Colonic mucosa (tissue), 4 donors: ENCODE results near the gene NKAIN1. TPM values are rescaled to one million over a fixed set of nuclear protein-coding genes. Genes with fewer than 3 reads are reported as not detected.

Source experiments
- DNase-seq: peaks from one replicate; pipeline ENCODE4 v3.0.0-alpha.2; 2020
- H3K27ac ChIP-seq: fragments of 200-600 bp; one replicate; pipeline ENCODE4 v1.8.0; 2021
- H3K27me3 ChIP-seq: fragments of 200-600 bp; one replicate; pipeline ENCODE4 v1.8.0; 2021
- H3K36me3 ChIP-seq: fragments of 200-600 bp; one replicate; pipeline ENCODE4 v1.8.0; 2021
- H3K4me1 ChIP-seq: fragments of 200-600 bp; one replicate; pipeline ENCODE4 v1.8.0; 2021; ENCODE audit warnings: mild to moderate bottlenecking
- H3K4me3 ChIP-seq: fragments of 200-600 bp; one replicate; pipeline ENCODE4 v1.8.0; 2021
- H3K9ac ChIP-seq, 2 donors: one replicate each; pipeline ENCODE4 v1.7.0; 2013; ENCODE audit warnings: control low read depth in 2 of 2, low read depth in 2 of 2, low read length in 2 of 2
- H3K9me3 ChIP-seq: fragments of 200-600 bp; one replicate; pipeline ENCODE4 v1.8.0; 2021
- intact Hi-C: fragments of 100-400 bp; cut with DNase I; formaldehyde crosslinking; loops from one replicate; pipeline ENCODE4 v1.14.1; 2022
- total RNA-seq, 2 donors: library from RNA; stranded (reverse); fragmentation: NEBNext Ultra II Directional in 1 of 2; extraction: Animal tissue kit (Norgen Biotek cat#: 25700) in 1 of 2; gene quantifications; one replicate each; pipeline ENCODE4 v1.2.1, GENCODE V29; 2021
- TF ChIP-seq, protein P1 (sequence below): fragments of 200-600 bp; IDR thresholded peaks from one replicate; pipeline ENCODE4 v1.8.0; 2022; ENCODE audit warnings: antibody characterized with exemption, mild to moderate bottlenecking
- donor health status: healthy.
- donor health status: DM: no; HTN: no; CAD: no.
- donor health status: DM: no; HTN: no; CAD: no.

The NKAIN1 gene
- total RNA-seq, 2 donors from 2014 or later: 0.20 TPM; not detected in 1

DNA sequence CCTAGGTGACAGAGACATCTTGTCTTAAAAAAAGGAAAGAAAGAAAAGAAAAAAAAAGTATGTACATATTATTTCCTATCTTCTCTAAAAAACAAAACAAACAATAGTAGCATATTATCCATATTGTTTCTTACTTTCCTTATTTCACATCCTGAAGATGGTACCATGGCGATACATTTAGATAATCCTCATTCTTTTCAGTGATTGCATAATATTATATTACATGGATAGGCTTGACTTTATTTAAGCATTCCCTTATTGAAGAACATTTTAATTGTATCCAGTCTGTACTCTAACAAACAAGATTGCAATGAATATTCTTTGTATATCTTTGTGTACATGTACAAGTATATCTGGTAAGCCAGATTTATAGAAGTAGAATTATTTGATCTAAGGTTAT is 91.3 kb downstream of the NKAIN1 start:
- Histone ChIP-seq H3K9me3 (no peaks in the 10 kb centered on the region), H3K27me3 (no peaks in the 10 kb centered on the region), H3K27ac (no peak overlapping the region), H3K36me3 (no peaks in the 10 kb centered on the region), H3K9ac (no peak overlapping the region), H3K4me1 (no peaks in the 10 kb centered on the region), H3K4me3 (no peak overlapping the region)
- intact Hi-C loops: no loop called here
- no peak for DNase-seq
- TF ChIP-seq, protein P1, sequence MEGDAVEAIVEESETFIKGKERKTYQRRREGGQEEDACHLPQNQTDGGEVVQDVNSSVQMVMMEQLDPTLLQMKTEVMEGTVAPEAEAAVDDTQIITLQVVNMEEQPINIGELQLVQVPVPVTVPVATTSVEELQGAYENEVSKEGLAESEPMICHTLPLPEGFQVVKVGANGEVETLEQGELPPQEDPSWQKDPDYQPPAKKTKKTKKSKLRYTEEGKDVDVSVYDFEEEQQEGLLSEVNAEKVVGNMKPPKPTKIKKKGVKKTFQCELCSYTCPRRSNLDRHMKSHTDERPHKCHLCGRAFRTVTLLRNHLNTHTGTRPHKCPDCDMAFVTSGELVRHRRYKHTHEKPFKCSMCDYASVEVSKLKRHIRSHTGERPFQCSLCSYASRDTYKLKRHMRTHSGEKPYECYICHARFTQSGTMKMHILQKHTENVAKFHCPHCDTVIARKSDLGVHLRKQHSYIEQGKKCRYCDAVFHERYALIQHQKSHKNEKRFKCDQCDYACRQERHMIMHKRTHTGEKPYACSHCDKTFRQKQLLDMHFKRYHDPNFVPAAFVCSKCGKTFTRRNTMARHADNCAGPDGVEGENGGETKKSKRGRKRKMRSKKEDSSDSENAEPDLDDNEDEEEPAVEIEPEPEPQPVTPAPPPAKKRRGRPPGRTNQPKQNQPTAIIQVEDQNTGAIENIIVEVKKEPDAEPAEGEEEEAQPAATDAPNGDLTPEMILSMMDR: no peak

DNA sequence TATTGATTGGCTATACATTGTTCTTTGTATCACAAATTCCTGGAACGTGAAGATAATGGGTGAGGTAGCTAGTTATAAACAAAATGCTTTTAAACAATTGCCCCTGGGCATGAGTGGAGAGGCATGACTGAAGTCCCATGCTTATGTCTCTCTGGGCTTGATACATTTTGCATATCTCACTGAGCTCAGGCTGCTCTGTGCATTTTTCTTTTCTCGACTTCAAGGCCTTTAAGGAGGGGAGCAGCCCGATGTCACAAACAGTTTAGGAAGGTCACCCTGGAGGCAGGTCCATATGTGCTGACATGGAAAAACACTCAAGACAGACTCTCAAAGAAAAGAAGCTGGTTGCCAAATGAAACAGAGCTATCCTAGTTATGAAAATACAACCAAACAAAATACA is 94.0 kb downstream of the NKAIN1 start:
- no peaks in the 10 kb centered on the region for H3K36me3 ChIP-seq
- intact Hi-C loops: no loop called here
- TF ChIP-seq, protein P1: no peak
- no peak overlapping the region for H3K9ac ChIP-seq
- no peaks in the 10 kb centered on the region for H3K4me1 ChIP-seq
- H3K27ac ChIP-seq: no peak overlapping the region
- DNase-seq: no peak
- H3K9me3 ChIP-seq: no peaks in the 10 kb centered on the region
- no peaks in the 10 kb centered on the region for H3K27me3 ChIP-seq
- no peak overlapping the region for H3K4me3 ChIP-seq

DNA sequence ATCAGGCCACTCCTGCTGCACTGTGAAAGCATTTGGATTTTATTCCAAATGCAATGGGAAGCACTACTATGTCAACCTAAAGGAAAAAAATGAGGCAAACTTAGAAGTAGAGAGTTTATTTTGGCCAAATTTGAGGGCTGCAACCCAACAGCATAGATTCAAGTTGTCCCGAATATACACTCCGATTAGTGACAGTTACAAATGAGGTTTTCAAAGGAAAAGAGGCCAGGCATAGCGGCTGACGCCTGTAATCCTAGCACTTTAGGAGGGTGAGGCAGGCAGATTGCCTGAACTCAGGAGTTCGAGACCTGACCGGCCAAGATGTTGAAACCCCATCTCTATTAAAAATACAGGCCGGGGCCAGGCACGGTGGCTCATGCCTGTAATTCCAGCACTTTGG is 95.2 kb downstream of the NKAIN1 start:
- Histone ChIP-seq H3K4me3 (no peak overlapping the region), H3K4me1 (no peaks in the 10 kb centered on the region), H3K36me3 (no peaks in the 10 kb centered on the region), H3K27ac (no peak overlapping the region), H3K27me3 (no peaks in the 10 kb centered on the region), H3K9me3 (no peaks in the 10 kb centered on the region), H3K9ac (no peak overlapping the region)
- no peak for DNase-seq
- TF ChIP-seq, protein P1: no peak
- intact Hi-C loops: no loop called here

DNA sequence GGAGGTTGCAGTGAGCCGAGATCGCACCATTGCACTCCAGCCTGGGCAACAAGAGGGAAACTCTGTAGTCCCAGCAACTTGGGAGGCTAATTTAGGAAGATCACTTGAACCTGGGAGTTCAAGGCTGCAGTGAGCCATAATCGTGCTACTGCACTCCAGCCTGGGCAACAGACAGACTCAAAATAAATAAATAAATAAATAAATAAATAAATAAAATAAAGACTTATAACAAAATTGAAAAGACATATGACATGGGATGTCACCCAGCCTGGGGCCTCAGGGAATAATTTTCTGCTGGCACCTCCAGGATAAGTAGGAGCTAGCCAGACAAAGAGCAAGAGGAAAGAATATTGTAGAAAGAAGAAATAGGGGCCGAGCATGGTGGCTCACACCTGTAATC is 96.2 kb downstream of the NKAIN1 start:
- no peaks in the 10 kb centered on the region for H3K27me3 ChIP-seq
- no peak overlapping the region for H3K9ac ChIP-seq
- H3K4me1 ChIP-seq: no peaks in the 10 kb centered on the region
- DNase-seq: no peak
- no peaks in the 10 kb centered on the region for H3K9me3 ChIP-seq
- H3K36me3 ChIP-seq: no peaks in the 10 kb centered on the region
- no peak overlapping the region for H3K27ac ChIP-seq
- intact Hi-C loops: no loop called here
- TF ChIP-seq, protein P1: no peak
- H3K4me3 ChIP-seq: no peak overlapping the region

DNA sequence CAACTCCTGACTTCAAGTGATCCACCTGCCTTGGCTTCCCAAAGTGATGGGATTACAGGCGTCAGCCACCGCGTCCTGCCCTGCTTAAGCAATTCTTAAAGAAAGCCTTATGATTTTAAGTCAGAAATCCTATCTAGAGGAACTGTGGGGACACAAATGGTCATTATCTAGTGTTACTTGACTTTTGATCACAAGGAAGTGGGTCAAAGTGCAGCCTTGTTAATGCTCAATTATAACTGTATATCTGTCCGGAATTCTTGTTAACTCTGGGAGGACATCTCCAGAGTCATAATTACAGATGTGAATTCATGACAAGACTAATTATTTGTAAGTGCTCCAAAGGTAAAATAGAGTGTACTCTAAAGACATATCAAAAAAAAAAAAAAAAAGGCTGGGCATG is 97.3 kb downstream of the NKAIN1 start:
- Histone ChIP-seq H3K27me3 (no peaks in the 10 kb centered on the region), H3K4me3 (no peak overlapping the region)
- no peak for DNase-seq

More for the DNA sequence above, 97.3 kb downstream of the NKAIN1 start:
- Histone ChIP-seq H3K36me3 (no peaks in the 10 kb centered on the region), H3K4me1 (no peaks in the 10 kb centered on the region), H3K9me3 (no peaks in the 10 kb centered on the region), H3K9ac (no peak overlapping the region), H3K27ac (no peak overlapping the region)
- TF ChIP-seq, protein P1: no peak
- intact Hi-C loops: no loop called here
